ENCODE measurements around the gene ANKLE2.
A peak's percentile ranks its signal among the peaks of the same experiment; 100 is the strongest.
"Not testable (repeated sequence)": the region's sequence is repeated elsewhere in the genome, so short reads cannot be mapped to it uniquely, and the experiment has no call there.

The ANKLE2 gene

DNA sequence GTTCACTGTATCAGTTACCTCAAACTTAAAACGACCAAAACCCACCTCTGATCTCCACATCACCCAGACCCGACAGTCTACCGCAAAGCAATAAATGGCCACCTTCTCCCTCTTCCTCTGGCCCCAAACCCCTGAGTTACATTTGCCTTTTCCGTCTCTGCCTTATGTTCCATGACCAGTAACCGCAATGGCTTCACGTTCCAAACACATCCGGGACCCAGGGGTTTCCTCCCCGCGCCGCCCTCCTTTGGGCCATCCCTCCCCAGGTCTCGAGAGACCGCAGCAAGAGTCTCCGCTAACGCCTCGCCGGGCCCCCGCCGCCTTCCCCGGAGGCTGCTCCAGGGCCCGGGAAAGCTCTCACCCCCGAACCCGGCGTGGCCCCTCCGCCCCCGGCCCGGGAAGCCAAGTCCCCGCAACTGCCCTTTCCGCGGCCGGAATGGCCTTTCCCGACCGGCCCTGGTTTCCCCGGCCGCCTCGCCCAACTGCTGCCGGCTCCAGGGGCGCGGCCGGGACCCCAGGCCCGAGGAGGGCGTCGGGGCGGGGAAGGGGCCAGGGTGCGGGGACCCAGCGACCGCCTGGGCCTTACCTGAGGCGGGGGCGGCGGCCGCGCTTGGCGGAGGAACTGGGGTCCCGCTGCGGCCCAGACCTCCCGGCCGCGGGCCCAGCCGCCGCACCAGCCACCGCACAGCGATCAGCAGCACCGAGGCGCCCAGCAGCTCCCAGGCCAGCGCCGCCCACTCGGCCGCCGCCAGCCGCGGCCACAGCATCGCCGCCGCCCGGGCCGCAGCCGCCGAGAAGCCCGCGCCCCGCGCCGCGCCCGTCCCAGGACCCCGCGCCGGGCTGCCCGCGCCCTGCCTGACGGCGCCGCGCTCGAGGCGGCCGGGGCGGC, at the start of gene ANKLE2:
Gene ANKLE2, minus strand, starts transcription at position 801 of the 889 bp plus-strand sequence. Its CDS starts 34 bp downstream, at position 767.
- no peaks in the 10 kb centered on the region for H3K36me3 ChIP-seq (replicated peaks; ENCODE audit: low read depth, low read length)

DNA sequence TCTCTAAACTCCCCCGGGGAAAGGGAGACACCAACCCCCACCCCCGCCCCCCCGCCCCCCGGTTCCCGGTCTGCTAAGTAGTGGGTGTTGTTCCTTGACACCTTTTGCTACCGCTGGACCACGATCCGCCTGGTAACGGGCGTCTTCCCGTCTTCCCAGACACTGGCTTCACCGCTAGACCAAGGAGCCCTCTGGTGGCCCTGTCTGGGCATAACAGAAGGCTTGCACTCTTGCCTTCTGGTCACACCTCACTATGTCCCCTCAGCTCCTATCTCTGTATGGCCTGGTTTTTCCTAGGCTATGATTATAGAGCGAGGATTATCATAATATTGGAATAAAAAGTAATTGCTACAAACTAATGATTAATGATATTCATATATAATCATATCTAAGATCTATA, 47.8 kb upstream of the ANKLE2 start:
- not testable (repeated sequence) for H3K79me2 ChIP-seq (ENCODE audit: low read length); H3K36me3 ChIP-seq (replicated peaks; ENCODE audit: low read depth, low read length); H3K27me3 ChIP-seq (ENCODE audit: low read depth, low read length)

More for the DNA sequence above, at the start of gene ANKLE2:
- H3K27ac ChIP-seq (ENCODE audit: low read length), result peak within 1 kb of the TSS; percentile 85
- peak within 1 kb of the TSS; percentile 63 for H3K4me2 ChIP-seq (ENCODE audit: low read length)
- peak within 1 kb of the TSS; percentile 86 for H3K4me3 ChIP-seq (ENCODE audit: low read length)
- no peaks in the 10 kb centered on the region for H3K27me3 ChIP-seq (ENCODE audit: low read depth, low read length)
- no peaks in the 10 kb centered on the region for H3K4me1 ChIP-seq (ENCODE audit: low read length)
- H3K9me3 ChIP-seq (ENCODE audit: insufficient read depth, low read length), result no peaks in the 10 kb centered on the region
- H4K20me1 ChIP-seq (ENCODE audit: insufficient read depth, low read length), result peaks cover 7% of the 10 kb centered on the region; the same call in 1 of the 2 replicates
- TF ChIP-seq, protein P1, sequence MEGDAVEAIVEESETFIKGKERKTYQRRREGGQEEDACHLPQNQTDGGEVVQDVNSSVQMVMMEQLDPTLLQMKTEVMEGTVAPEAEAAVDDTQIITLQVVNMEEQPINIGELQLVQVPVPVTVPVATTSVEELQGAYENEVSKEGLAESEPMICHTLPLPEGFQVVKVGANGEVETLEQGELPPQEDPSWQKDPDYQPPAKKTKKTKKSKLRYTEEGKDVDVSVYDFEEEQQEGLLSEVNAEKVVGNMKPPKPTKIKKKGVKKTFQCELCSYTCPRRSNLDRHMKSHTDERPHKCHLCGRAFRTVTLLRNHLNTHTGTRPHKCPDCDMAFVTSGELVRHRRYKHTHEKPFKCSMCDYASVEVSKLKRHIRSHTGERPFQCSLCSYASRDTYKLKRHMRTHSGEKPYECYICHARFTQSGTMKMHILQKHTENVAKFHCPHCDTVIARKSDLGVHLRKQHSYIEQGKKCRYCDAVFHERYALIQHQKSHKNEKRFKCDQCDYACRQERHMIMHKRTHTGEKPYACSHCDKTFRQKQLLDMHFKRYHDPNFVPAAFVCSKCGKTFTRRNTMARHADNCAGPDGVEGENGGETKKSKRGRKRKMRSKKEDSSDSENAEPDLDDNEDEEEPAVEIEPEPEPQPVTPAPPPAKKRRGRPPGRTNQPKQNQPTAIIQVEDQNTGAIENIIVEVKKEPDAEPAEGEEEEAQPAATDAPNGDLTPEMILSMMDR (IDR thresholded peaks at IDR 0.05; ENCODE audit: low read depth, low read length), result no peak
- TF ChIP-seq EZH2phosphoT487 (IDR thresholded peaks at IDR 0.05; ENCODE audit: low read depth), result no peak
- 0 out of 2 replicates have a peak within 1 kb of the TSS, but pooled peaks have one; percentile 18 for H2AFZ ChIP-seq (ENCODE audit: low read depth, low read length)
- H3K79me2 ChIP-seq (ENCODE audit: low read length), result peaks cover 51% of the 10 kb centered on the region
- H3K9ac ChIP-seq (ENCODE audit: low read length), result peak within 1 kb of the TSS; percentile 72

DNA sequence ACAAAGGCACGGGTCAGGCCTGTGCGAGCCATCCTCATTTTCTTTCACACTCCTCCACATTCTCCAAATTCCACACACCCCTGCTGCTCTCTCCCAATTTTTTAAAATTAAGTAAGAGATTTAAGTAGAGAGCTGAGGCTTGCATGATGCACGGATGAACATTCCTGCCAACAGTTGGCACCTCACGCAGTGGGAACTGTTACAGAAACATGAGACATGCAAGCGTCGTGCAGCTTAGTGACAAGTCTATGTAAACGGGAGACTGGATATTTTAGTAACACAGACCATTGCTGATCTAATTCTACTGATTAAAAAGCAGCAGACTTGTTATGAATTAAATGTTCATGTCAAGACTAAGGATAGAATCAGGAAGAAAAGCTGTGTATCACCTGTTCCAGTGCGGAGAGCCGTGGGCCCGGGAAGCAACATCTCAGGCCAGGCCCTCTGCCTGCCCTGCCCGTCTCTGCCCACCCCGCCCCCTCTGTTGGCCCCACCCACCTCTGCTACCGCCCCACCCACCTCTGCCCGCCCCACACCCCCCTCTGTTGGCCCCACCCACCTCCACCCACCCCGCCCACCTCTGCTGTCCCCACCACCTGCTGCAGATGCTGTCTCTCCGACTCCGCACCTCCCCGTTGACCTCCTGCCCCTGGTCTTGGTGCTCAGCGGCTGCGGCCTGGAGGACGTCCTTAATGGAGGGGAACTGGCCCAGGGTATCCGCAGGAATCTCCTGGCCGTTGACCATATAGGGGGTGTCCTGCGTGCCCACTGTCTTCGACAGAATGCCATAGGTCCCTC, 45.9 kb upstream of the ANKLE2 start:
- no peaks in the 10 kb centered on the region for H4K20me1 ChIP-seq (ENCODE audit: insufficient read depth, low read length)
- no peaks in the 10 kb centered on the region for H3K36me3 ChIP-seq (replicated peaks; ENCODE audit: low read depth, low read length)
- H3K27ac ChIP-seq (ENCODE audit: low read length), result no peak overlapping the region
- no peaks in the 10 kb centered on the region for H3K79me2 ChIP-seq (ENCODE audit: low read length)
- H3K4me1 ChIP-seq (ENCODE audit: low read length), result no peaks in the 10 kb centered on the region
- no peak overlapping the region for H3K4me3 ChIP-seq (ENCODE audit: low read length)
- no peak overlapping the region for H2AFZ ChIP-seq (ENCODE audit: low read depth, low read length)
- TF ChIP-seq, protein P1 (IDR thresholded peaks at IDR 0.05; ENCODE audit: low read depth, low read length), result no peak
- TF ChIP-seq EZH2phosphoT487 (IDR thresholded peaks at IDR 0.05; ENCODE audit: low read depth), result no peak
- no peak overlapping the region for H3K4me2 ChIP-seq (ENCODE audit: low read length)
- H3K9me3 ChIP-seq (ENCODE audit: insufficient read depth, low read length), result no peaks in the 10 kb centered on the region
- no peaks in the 10 kb centered on the region for H3K27me3 ChIP-seq (ENCODE audit: low read depth, low read length)
- no peak overlapping the region for H3K9ac ChIP-seq (ENCODE audit: low read length)

More for the DNA sequence above, 47.8 kb upstream of the ANKLE2 start:
- H4K20me1 ChIP-seq (ENCODE audit: insufficient read depth, low read length); H3K4me3 ChIP-seq (ENCODE audit: low read length); H3K9me3 ChIP-seq (ENCODE audit: insufficient read depth, low read length); H3K4me1 ChIP-seq (ENCODE audit: low read length); H3K4me2 ChIP-seq (ENCODE audit: low read length); H2AFZ ChIP-seq (ENCODE audit: low read depth, low read length); H3K9ac ChIP-seq (ENCODE audit: low read length); H3K27ac ChIP-seq (ENCODE audit: low read length): not testable (repeated sequence)

DNA sequence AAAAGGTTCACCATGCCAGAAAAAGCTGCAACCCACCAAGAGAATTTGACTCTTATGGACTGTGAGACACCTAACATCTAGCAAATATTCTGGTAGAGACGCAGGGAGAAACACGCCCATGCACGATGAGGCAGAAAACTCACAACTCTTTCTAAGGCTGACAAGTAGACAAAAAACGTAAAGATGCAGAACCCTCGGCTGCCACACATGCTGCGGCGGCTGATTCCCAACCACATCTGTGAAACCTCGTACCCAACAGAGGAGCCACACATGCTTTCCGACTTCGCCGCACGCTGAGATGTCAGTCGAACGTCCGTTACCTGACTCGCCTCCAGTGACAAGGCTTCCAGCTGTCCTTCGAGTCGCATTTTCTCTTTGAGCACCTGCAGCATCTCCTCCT, 45.2 kb upstream of the ANKLE2 start:
- Histone ChIP-seq H2AFZ (ENCODE audit: low read depth, low read length) (no peak overlapping the region), H3K4me1 (ENCODE audit: low read length) (no peaks in the 10 kb centered on the region), H3K79me2 (ENCODE audit: low read length) (no peaks in the 10 kb centered on the region), H4K20me1 (ENCODE audit: insufficient read depth, low read length) (no peaks in the 10 kb centered on the region), H3K27me3 (ENCODE audit: low read depth, low read length) (no peaks in the 10 kb centered on the region), H3K27ac (ENCODE audit: low read length) (no peak overlapping the region), H3K4me3 (ENCODE audit: low read length) (no peak overlapping the region), H3K4me2 (ENCODE audit: low read length) (no peak overlapping the region), H3K9me3 (ENCODE audit: insufficient read depth, low read length) (no peaks in the 10 kb centered on the region), H3K36me3 (replicated peaks; ENCODE audit: low read depth, low read length) (no peaks in the 10 kb centered on the region), H3K9ac (ENCODE audit: low read length) (no peak overlapping the region)
- TF ChIP-seq EZH2phosphoT487 (IDR thresholded peaks at IDR 0.05; ENCODE audit: low read depth), result no peak
- TF ChIP-seq, protein P1 (IDR thresholded peaks at IDR 0.05; ENCODE audit: low read depth, low read length), result no peak

All from OCI-LY3 (cell line).